ENCODE results near the gene TSPAN9.

GRCh38 chr12:3187846-3188770, 110.9 kb downstream of the TSPAN9 start:
- TF ChIP-seq CTCF (IDR thresholded peaks at IDR 0.05) (no peak), POLR2A (IDR thresholded peaks at IDR 0.05) (no peak), EP300 (IDR thresholded peaks at IDR 0.05) (no peak)
